B cell (primary cell): Measurements from ENCODE around the gene IGFALS. TPM values are rescaled to one million over a fixed set of nuclear protein-coding genes. Genes with fewer than 3 reads are reported as not detected.

Experiments
- ATAC-seq: fragments of 200-7000 bp; cut with Tn5 transposase; one replicate; pipeline ENCODE4 v1.10.0; 2021; ENCODE audit warnings: low read depth, mild to moderate bottlenecking, moderate number of reproducible peaks, moderate library complexity
- CTCF ChIA-PET: fragments of 350-600 bp; sonication (Branson Sonifier 250); formaldehyde crosslinking; loops from one replicate; lab custom pipeline; 2021; ENCODE audit warnings: antibody characterized with exemption, inconsistent platforms; lab: Charles Lee
- POLR2A ChIA-PET: fragments of 350-600 bp; sonication (Branson Sonifier 250); formaldehyde crosslinking; loops from one replicate; lab custom pipeline; 2021; ENCODE audit warnings: antibody characterized with exemption; lab: Charles Lee
- DNase-seq: peaks from one replicate; pipeline ENCODE4 v3.0.0; 2013
- H2AFZ ChIP-seq: 2 replicates; pipeline ENCODE4 v1.6.1; 2012; ENCODE audit warnings: mild to moderate bottlenecking, low read depth, low read length; ENCODE audit not compliant: insufficient read depth, poor library complexity, severe bottlenecking
- H3K27ac ChIP-seq, 2 donors: 1 replicate in 1 of 2; 2 replicates in 1 of 2; pipeline ENCODE4 v1.5.1; 2012 to 2013; ENCODE audit warnings: low read length in 2 of 2, mild to moderate bottlenecking in 2 of 2, moderate library complexity in 1 of 2
- H3K27me3 ChIP-seq, 4 experiments: fragments of 200-600 bp in 1 of 4; sonication (generic) in 1 of 4; replicated peaks in 1 of 4; 1 replicate in 2 of 4; 2 replicates in 2 of 4; pipeline versions ENCODE4 v1.6.1 to v1.7.0; 2013 to 2016; ENCODE audit warnings: low read length in 3 of 4, mild to moderate bottlenecking in 2 of 4, mixed read lengths in 1 of 4, moderate library complexity in 1 of 4; ENCODE audit not compliant: insufficient read depth in 4 of 4, control insufficient read depth in 3 of 4; ENCODE audit errors: control extremely low read depth in 1 of 4
- H3K36me3 ChIP-seq, 2 experiments: replicated peaks in 1 of 2; 1 replicate in 1 of 2; 2 replicates in 1 of 2; pipeline versions ENCODE4 v1.6.1 to v1.7.1; 2013; ENCODE audit warnings: low read length in 1 of 2; ENCODE audit not compliant: insufficient read depth in 2 of 2, control insufficient read depth in 1 of 2; ENCODE audit errors: control extremely low read depth in 1 of 2, extremely low read depth in 1 of 2
- H3K4me1 ChIP-seq, 2 donors: fragments of 200-600 bp in 1 of 2; sonication (generic) in 1 of 2; 1 replicate in 1 of 2; 2 replicates in 1 of 2; pipeline versions ENCODE4 v1.5.1 to v1.6.1; 2013 to 2017; ENCODE audit warnings: low read length in 2 of 2; ENCODE audit not compliant: control insufficient read depth in 2 of 2, insufficient read depth in 2 of 2
- H3K4me2 ChIP-seq: replicated peaks from 2 replicates; pipeline ENCODE3; 2012; ENCODE audit warnings: mild to moderate bottlenecking, low read depth, low read length; ENCODE audit not compliant: poor library complexity, severe bottlenecking
- H3K4me3 ChIP-seq, 5 experiments: fragments of 200-600 bp in 1 of 5; sonication (generic) in 1 of 5; 1 replicate in 3 of 5; 2 replicates in 2 of 5; pipeline versions ENCODE4 v1.5.1 to v1.7.0; 2011 to 2016; ENCODE audit warnings: low read length in 4 of 5, mild to moderate bottlenecking in 4 of 5, low read depth in 2 of 5, control low read depth in 1 of 5, moderate library complexity in 1 of 5; ENCODE audit not compliant: insufficient read depth in 1 of 5; ENCODE audit errors: control extremely low read depth in 1 of 5, extremely low read depth in 1 of 5
- H3K79me2 ChIP-seq: fragments of 200-600 bp; sonication (generic); one replicate; pipeline ENCODE4 v1.6.0; 2016; ENCODE audit warnings: low read length; ENCODE audit not compliant: control insufficient read depth, insufficient read depth
- H3K9ac ChIP-seq: fragments of 200-600 bp; sonication (generic); 2 replicates; pipeline ENCODE4 v1.6.1; 2017; ENCODE audit warnings: mild to moderate bottlenecking, low read length, moderate library complexity
- H3K9me3 ChIP-seq, 3 donors: one replicate each; pipeline versions ENCODE4 v1.6.1 to v1.7.1; 2013; ENCODE audit warnings: low read length in 2 of 3; ENCODE audit not compliant: control insufficient read depth in 2 of 3, insufficient read depth in 1 of 3; ENCODE audit errors: control extremely low read depth in 1 of 3
- H4K20me1 ChIP-seq: 2 replicates; pipeline ENCODE4 v1.6.0; 2012; ENCODE audit warnings: mild to moderate bottlenecking, low read length; ENCODE audit not compliant: insufficient read depth, control insufficient read depth, poor library complexity, severe bottlenecking
- H3K27ac Mint-ChIP-seq: one replicate; pipeline ENCODE4 v1.8.0; 2021; ENCODE audit warnings: mixed read lengths
- H3K27me3 Mint-ChIP-seq: one replicate; pipeline ENCODE4 v1.8.0; 2021; ENCODE audit warnings: mixed read lengths
- H3K4me1 Mint-ChIP-seq: one replicate; pipeline ENCODE4 v1.8.0; 2021; ENCODE audit warnings: mixed read lengths
- H3K4me3 Mint-ChIP-seq: one replicate; pipeline ENCODE4 v1.8.0; 2021; ENCODE audit warnings: mixed read lengths
- H3K9me3 Mint-ChIP-seq: one replicate; pipeline ENCODE4 v1.8.0; 2022; ENCODE audit warnings: mixed read lengths; ENCODE audit not compliant: insufficient read depth
- EZH2 ChIP-seq: IDR thresholded peaks from 2 replicates; pipeline ENCODE4 v1.6.1; 2012; ENCODE audit warnings: borderline replicate concordance, low read depth, mild to moderate bottlenecking, moderate library complexity, low read length; ENCODE audit not compliant: insufficient read depth, poor library complexity, severe bottlenecking
- WGBS: methylation state at CpG from one replicate; pipeline ENCODE4 v1.1.5; 2013; ENCODE audit warnings: missing lambda C conversion rate; ENCODE audit not compliant: insufficient coverage; 5-methylcytosine and 5-hydroxymethylcytosine counted together
- intact Hi-C: fragments of 100-400 bp; cut with micrococcal nuclease; formaldehyde crosslinking; loops from one replicate; pipeline ENCODE4 v1.10.0; 2022
- polyA plus RNA-seq: library from polyadenylated mRNA; depleted of rRNA; stranded (reverse); fragments of >200 nt; gene quantifications from 2 replicates; pipeline ENCODE4 v1.2.3, GENCODE V29; 2012
- total RNA-seq, 2 donors: library from RNA; stranded (reverse); fragments of 120-200 nt in 1 of 2; gene quantifications; 1 replicate in 1 of 2; 2 replicates in 1 of 2; pipeline versions ENCODE4 v1.2.3 to v1.2.4, GENCODE V29; 2013 to 2022
- TF ChIP-seq, protein P1 (sequence below): fragments of 200-600 bp; IDR thresholded peaks from one replicate; pipeline ENCODE4 v1.8.0; 2022; ENCODE audit warnings: antibody characterized with exemption, mild to moderate bottlenecking

Gene IGFALS
- total and polyA plus RNA-seq, 2 donors (not counting 1 experiment from before 2014, with no cell fraction given): 0.49 TPM; not detected in 1

- peaks cover 81% of the 10 kb centered on the region for H4K20me1 ChIP-seq
- H3K4me1 ChIP-seq: peaks cover 10 to 30% of the 10 kb centered on the region in 2 donors
- POLR2A ChIA-PET: interaction anchor here (0.5 to 2.0 kb wide), 7 partner anchors 11 to 362 kb away, joined by 3 to 27 read pairs (median 7); partner anchors contain the start of genes EME2, FAHD1, MAPK8IP3 and MRPS34
These were observed 10.9 kb downstream of the IGFALS start, which contains the start of the genes NUBP2 and SPSB3 for GRCh38 chr16:1782408-1783264. TSS of gene NUBP2 (plus strand) at chr16:1782960. CDS start at chr16:1783021, 61 bp downstream. TSS of gene SPSB3 (minus strand) at chr16:1782571. CDS start at chr16:1781483, 1,088 bp downstream.

More at GRCh38 chr16:1782408-1783264, 10.9 kb downstream of the IGFALS start, which contains the start of the genes NUBP2 and SPSB3:
- Histone ChIP-seq H2AFZ (peak within 1 kb of the TSS; percentile 77), H3K27ac (peak within 1 kb of the TSS; percentile 47 to 76), H3K36me3 (peaks cover 0 to 26% of the 10 kb centered on the region in 2 experiments), H3K9ac (peak within 1 kb of the TSS; percentile 89), H3K9me3 (no peaks in the 10 kb centered on the region), H3K4me3 (peak within 1 kb of the TSS; percentile 75 to 96 (median 83)), H3K79me2 (peaks cover 65% of the 10 kb centered on the region), H3K27me3 (no peaks in the 10 kb centered on the region), H3K4me2 (peak within 1 kb of the TSS; percentile 94)
- CTCF ChIA-PET: interaction anchor here (0.6 to 2.3 kb wide), 12 partner anchors 8 to 1380 kb away, joined by 3 to 16 read pairs (median 4); partner anchors contain the start of genes EME2, FAHD1, HAGH and MAPK8IP3
- H3K4me3 Mint-ChIP-seq: peak within 1 kb of the TSS; percentile 89
- peak; percentile 85 for ATAC-seq
- H3K27ac Mint-ChIP-seq: peak within 1 kb of the TSS; percentile 91
- H3K4me1 Mint-ChIP-seq: peaks cover 22% of the 10 kb centered on the region
- intact Hi-C loops: loop anchor here (1.0 to 2.0 kb wide), 4 partner anchors 9 to 440 kb away; partner anchors contain the start of genes HAGH, MRPS34 and UQCC4
- peak; percentile 99 for DNase-seq
- H3K27me3 Mint-ChIP-seq: no peaks in the 10 kb centered on the region
- no peaks in the 10 kb centered on the region for H3K9me3 Mint-ChIP-seq
- under 1% methylated on average over 102 of the region's 102 CpGs for WGBS
- TF ChIP-seq, protein P1, sequence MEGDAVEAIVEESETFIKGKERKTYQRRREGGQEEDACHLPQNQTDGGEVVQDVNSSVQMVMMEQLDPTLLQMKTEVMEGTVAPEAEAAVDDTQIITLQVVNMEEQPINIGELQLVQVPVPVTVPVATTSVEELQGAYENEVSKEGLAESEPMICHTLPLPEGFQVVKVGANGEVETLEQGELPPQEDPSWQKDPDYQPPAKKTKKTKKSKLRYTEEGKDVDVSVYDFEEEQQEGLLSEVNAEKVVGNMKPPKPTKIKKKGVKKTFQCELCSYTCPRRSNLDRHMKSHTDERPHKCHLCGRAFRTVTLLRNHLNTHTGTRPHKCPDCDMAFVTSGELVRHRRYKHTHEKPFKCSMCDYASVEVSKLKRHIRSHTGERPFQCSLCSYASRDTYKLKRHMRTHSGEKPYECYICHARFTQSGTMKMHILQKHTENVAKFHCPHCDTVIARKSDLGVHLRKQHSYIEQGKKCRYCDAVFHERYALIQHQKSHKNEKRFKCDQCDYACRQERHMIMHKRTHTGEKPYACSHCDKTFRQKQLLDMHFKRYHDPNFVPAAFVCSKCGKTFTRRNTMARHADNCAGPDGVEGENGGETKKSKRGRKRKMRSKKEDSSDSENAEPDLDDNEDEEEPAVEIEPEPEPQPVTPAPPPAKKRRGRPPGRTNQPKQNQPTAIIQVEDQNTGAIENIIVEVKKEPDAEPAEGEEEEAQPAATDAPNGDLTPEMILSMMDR: no peak
- no peak for TF ChIP-seq EZH2
